MM.1S (cell line): ENCODE results near the gene SLC37A2.

ENCODE experiments used
- EZH2 ChIP-seq: fragments of 300-600 bp; sonication (generic); optimal IDR thresholded peaks from 2 replicates; pipeline ENCODE3; 2017; ENCODE audit warnings: low read depth, mild to moderate bottlenecking, antibody characterized with exemption, low read length, mixed read lengths
- EZH2phosphoT487 ChIP-seq: fragments of 300-600 bp; sonication (generic); IDR thresholded peaks from 2 replicates; pipeline ENCODE4 v1.6.1; 2018; ENCODE audit warnings: antibody characterized with exemption, low read length
- TF ChIP-seq, protein P1 (sequence below): fragments of 300-600 bp; sonication (generic); IDR thresholded peaks from 2 replicates; pipeline ENCODE4 v1.5.1; 2016; ENCODE audit warnings: antibody characterized with exemption, low read length, mixed read lengths

DNA sequence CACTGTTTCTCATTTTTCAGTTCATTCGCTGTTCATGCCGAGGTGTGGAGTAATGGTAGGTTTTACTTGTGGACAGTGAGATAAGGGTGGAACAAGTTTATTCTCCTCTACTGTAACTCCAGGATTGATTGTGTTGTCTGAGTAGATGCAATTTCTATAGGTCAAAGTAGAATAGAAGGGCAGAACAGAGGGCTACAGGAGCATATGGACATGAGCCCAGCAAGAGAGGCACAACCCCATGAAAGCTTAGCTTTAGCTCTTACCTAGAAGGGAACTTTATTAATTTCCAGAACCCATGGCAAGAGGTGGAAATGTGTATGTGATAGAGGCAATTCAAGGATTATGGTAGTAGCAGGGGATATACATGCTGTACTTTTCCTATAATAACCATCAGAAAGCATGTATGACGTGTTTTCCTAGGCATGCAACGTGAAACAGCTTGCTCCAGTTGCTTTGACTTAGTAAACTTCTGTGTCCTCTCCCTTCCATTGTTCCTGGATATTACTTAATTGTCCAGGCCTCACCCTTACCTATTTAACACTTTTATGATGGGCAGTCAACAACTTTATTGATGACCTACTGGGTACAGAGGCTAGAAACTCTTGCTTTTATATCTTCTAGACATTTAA lies 13.8 kb upstream of the SLC37A2 start:
- TF ChIP-seq, protein P1, sequence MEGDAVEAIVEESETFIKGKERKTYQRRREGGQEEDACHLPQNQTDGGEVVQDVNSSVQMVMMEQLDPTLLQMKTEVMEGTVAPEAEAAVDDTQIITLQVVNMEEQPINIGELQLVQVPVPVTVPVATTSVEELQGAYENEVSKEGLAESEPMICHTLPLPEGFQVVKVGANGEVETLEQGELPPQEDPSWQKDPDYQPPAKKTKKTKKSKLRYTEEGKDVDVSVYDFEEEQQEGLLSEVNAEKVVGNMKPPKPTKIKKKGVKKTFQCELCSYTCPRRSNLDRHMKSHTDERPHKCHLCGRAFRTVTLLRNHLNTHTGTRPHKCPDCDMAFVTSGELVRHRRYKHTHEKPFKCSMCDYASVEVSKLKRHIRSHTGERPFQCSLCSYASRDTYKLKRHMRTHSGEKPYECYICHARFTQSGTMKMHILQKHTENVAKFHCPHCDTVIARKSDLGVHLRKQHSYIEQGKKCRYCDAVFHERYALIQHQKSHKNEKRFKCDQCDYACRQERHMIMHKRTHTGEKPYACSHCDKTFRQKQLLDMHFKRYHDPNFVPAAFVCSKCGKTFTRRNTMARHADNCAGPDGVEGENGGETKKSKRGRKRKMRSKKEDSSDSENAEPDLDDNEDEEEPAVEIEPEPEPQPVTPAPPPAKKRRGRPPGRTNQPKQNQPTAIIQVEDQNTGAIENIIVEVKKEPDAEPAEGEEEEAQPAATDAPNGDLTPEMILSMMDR, result no peak
- no peak for TF ChIP-seq EZH2phosphoT487
- TF ChIP-seq EZH2, result no peak
